Testis (tissue), 2 donors: ENCODE results near the gene TOM1L2.

Experiments
- POLR2A ChIP-seq: fragments of 450-650 bp; IDR thresholded peaks from one replicate; pipeline ENCODE4 v1.6.1; 2017; ENCODE audit warnings: antibody characterized with exemption, mild to moderate bottlenecking, moderate library complexity
- TF ChIP-seq, protein P1 (sequence below), 3 experiments: fragments of 450-650 bp in 2 of 3; fragments of 200-600 bp in 1 of 3; sonication (generic) in 1 of 3; IDR thresholded peaks; one replicate each; pipeline ENCODE4 v1.5.1; 2016 to 2019; ENCODE audit warnings: antibody characterized with exemption in 3 of 3, mild to moderate bottlenecking in 2 of 3, moderate library complexity in 1 of 3

DNA sequence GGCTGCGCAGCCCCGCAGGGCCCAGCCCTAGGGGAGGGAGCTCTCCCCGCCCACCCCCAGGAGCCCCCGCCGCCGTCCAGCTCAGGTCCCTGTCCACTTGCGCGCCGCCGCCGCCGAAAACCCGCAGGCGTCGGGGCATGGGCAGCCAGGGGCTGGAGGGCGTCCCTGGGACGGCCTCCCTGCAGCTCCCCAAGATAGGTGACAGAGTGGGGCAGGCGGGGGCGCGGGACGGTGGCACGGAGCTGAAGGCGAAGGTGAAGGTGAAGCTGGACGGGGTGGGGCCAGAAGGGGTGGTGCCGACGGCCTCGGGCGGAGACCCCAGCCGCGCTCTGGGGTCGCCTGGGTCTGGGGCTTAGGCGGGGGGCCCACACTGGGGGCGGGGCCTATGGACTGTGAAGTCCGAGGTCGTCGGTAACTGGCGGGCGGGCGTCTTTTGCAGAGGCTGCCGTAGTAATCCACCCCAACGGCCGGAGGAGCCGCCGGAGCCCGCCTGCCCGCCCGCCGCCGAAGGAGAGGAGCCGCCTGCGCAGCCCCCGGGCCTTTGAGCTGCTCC is 162.6 kb downstream of the TOM1L2 start:
- TF ChIP-seq, protein P1, sequence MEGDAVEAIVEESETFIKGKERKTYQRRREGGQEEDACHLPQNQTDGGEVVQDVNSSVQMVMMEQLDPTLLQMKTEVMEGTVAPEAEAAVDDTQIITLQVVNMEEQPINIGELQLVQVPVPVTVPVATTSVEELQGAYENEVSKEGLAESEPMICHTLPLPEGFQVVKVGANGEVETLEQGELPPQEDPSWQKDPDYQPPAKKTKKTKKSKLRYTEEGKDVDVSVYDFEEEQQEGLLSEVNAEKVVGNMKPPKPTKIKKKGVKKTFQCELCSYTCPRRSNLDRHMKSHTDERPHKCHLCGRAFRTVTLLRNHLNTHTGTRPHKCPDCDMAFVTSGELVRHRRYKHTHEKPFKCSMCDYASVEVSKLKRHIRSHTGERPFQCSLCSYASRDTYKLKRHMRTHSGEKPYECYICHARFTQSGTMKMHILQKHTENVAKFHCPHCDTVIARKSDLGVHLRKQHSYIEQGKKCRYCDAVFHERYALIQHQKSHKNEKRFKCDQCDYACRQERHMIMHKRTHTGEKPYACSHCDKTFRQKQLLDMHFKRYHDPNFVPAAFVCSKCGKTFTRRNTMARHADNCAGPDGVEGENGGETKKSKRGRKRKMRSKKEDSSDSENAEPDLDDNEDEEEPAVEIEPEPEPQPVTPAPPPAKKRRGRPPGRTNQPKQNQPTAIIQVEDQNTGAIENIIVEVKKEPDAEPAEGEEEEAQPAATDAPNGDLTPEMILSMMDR (IDR thresholded peaks at IDR 0.05): no peak
- TF ChIP-seq POLR2A: no peak
